ENCODE data around the gene P2RY2. TPM values are rescaled to one million over a fixed set of nuclear protein-coding genes. Genes with fewer than 3 reads are reported as not detected.

Gene P2RY2
- total RNA-seq, 4 donors from 2014 or later = 36.2 to 50.3 (median 43.8) TPM

- no peak overlapping the region for H3K4me3 ChIP-seq
- TF ChIP-seq POLR2A (IDR thresholded peaks at IDR 0.05) (no peak), CTCF (IDR thresholded peaks at IDR 0.05) (no peak)
- H3K4me1 ChIP-seq = peaks cover 0 to 23% (median 12%) of the 10 kb centered on the region in 3 donors
- H3K36me3 ChIP-seq = no peaks in the 10 kb centered on the region
- no peak overlapping the region for H3K27ac ChIP-seq
- DNase-seq = no peak
- no peaks in the 10 kb centered on the region for H3K9me3 ChIP-seq
- intact Hi-C loops (cut with DNase I) = no loop called here
- WGBS, 2 donors = 46 to 52% methylated on average over 5 of the region's 5 CpGs
- peaks cover 0 to 43% (median 4%) of the 10 kb centered on the region in 4 donors for H3K27me3 ChIP-seq
Measured at GRCh38 chr11:73262851-73263495, 44.9 kb downstream of the P2RY2 start.

GRCh38 chr11:73263640-73264039 lies 45.6 kb downstream of the P2RY2 start:
- H3K36me3 ChIP-seq = no peaks in the 10 kb centered on the region
- H3K9me3 ChIP-seq = no peaks in the 10 kb centered on the region
- peaks cover 0 to 43% (median 4%) of the 10 kb centered on the region in 4 donors for H3K27me3 ChIP-seq
- 77 to 100% methylated on average over 2 of the region's 2 CpGs for WGBS, 2 donors
- intact Hi-C loops (cut with DNase I) = no loop called here
- TF ChIP-seq POLR2A (IDR thresholded peaks at IDR 0.05) (no peak), CTCF (IDR thresholded peaks at IDR 0.05) (no peak)
- DNase-seq = no peak
- H3K4me3 ChIP-seq = no peak overlapping the region
- no peak overlapping the region for H3K27ac ChIP-seq
- peaks cover 0 to 18% (median 10%) of the 10 kb centered on the region in 3 donors for H3K4me1 ChIP-seq

GRCh38 chr11:73265278-73265810 lies 47.3 kb downstream of the P2RY2 start:
- no peak for DNase-seq
- Histone ChIP-seq H3K36me3 (no peaks in the 10 kb centered on the region), H3K9me3 (no peaks in the 10 kb centered on the region), H3K4me3 (no peak overlapping the region), H3K27me3 (peaks cover 0 to 43% (median 4%) of the 10 kb centered on the region in 4 donors), H3K4me1 (peaks cover 9 to 35% (median 24%) of the 10 kb centered on the region in 3 donors), H3K27ac (no peak overlapping the region)
- 75 to 80% methylated on average over 2 to 3 of the region's 4 CpGs for WGBS, 2 donors
- TF ChIP-seq POLR2A (IDR thresholded peaks at IDR 0.05) (no peak), CTCF (IDR thresholded peaks at IDR 0.05) (no peak)
- intact Hi-C loops (cut with DNase I) = no loop called here

- 92% methylated on average over 3 of the region's 3 CpGs; no CpG with 5 or more reads in 1 of the 2 donors for WGBS, 2 donors
- intact Hi-C loops (cut with DNase I) = no loop called here
- H3K4me3 ChIP-seq = no peak overlapping the region
- no peaks in the 10 kb centered on the region for H3K9me3 ChIP-seq
- DNase-seq = no peak
- TF ChIP-seq CTCF (IDR thresholded peaks at IDR 0.05) (no peak), POLR2A (IDR thresholded peaks at IDR 0.05) (no peak)
- no peak overlapping the region for H3K27ac ChIP-seq
- H3K4me1 ChIP-seq = peaks cover 9 to 36% (median 31%) of the 10 kb centered on the region in 3 donors
- H3K27me3 ChIP-seq = peaks cover 0 to 43% (median 4%) of the 10 kb centered on the region in 4 donors
- no peaks in the 10 kb centered on the region for H3K36me3 ChIP-seq
Measured at GRCh38 chr11:73265853-73266645, 48.0 kb downstream of the P2RY2 start.

GRCh38 chr11:73266646-73267020 lies 48.6 kb downstream of the P2RY2 start:
- intact Hi-C loops (cut with DNase I) = no loop called here
- peak overlapping the region in 1 of 4 donors; percentile 9 for H3K27ac ChIP-seq
- peaks cover 0 to 43% (median 4%) of the 10 kb centered on the region in 4 donors for H3K27me3 ChIP-seq
- DNase-seq = no peak
- WGBS, 2 donors = 87 to 90% methylated on average over 2 to 3 of the region's 4 CpGs
- no peaks in the 10 kb centered on the region for H3K36me3 ChIP-seq
- no peak for TF ChIP-seq CTCF (IDR thresholded peaks at IDR 0.05)
- TF ChIP-seq POLR2A (IDR thresholded peaks at IDR 0.05) = no peak
- H3K4me3 ChIP-seq = no peak overlapping the region
- H3K9me3 ChIP-seq = no peaks in the 10 kb centered on the region
- H3K4me1 ChIP-seq = peaks cover 9 to 36% (median 36%) of the 10 kb centered on the region in 3 donors

All from esophagus squamous epithelium (tissue), 5 donors.